SU-DHL-6 (cell line): ENCODE measurements around the gene L3MBTL4.

Source experiments
- CTCF ChIP-seq: fragments of 200-600 bp; sonication (generic); IDR thresholded peaks from one replicate; pipeline ENCODE4 v1.5.1; 2017; ENCODE audit warnings: antibody characterized with exemption, mild to moderate bottlenecking, low read length, moderate library complexity; ENCODE audit not compliant: insufficient read depth, poor library complexity, severe bottlenecking
- EZH2phosphoT487 ChIP-seq: fragments of 200-600 bp; sonication (generic), shearing (Covaris generic); conservative IDR thresholded peaks from 2 replicates; pipeline ENCODE4 v1.6.1; 2018; ENCODE audit warnings: mild to moderate bottlenecking, antibody characterized with exemption, low read length, moderate library complexity, mixed read lengths

- no peak for TF ChIP-seq CTCF
- TF ChIP-seq EZH2phosphoT487 = no peak
These were observed 435.4 kb downstream of the L3MBTL4 start for GRCh38 chr18:5979176-5979888.
